HG02763 (cell line): ENCODE results near the gene KRTDAP.
"Not testable (repeated sequence)": the region's sequence is repeated elsewhere in the genome, so short reads cannot be mapped to it uniquely, and the experiment has no call there.

Experiments used
- ATAC-seq: cut with Tn5 transposase; IDR thresholded peaks from one replicate; pipeline ENCODE4 v1.9.1; 2021; ENCODE audit warnings: mild to moderate bottlenecking, moderate library complexity; ENCODE audit not compliant: unreplicated experiment

Gene KRTDAP

DNA sequence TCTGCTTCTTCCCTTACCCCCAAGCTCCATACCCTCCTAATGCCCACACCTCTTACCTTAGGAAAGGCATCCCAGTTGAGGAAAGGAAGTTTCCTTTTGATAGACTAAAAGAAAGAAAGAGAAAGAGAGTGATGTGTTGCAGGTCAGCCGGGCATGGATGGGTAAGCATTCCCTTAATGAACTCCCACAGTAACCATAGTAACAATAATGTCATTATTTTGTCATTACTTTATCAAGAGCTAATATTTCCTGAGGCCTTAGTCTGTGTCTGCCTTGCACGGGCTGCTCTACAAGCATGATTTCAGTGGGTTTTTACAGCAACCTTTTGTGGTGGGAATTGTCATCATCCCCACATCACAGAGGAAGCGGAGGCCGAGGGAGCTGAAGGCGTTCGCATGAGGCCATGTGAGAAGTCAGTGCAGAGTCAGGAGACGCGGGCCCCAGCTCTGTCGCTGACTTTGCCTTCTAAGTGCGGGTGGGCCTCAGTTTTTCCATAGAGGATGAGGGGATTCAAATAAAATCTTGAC lies 2.5 kb downstream of the KRTDAP start:
- no peak for ATAC-seq

GRCh38 chr19:35486268-35486708 lies 4.0 kb downstream of the KRTDAP start:
- ATAC-seq, result no peak

DNA sequence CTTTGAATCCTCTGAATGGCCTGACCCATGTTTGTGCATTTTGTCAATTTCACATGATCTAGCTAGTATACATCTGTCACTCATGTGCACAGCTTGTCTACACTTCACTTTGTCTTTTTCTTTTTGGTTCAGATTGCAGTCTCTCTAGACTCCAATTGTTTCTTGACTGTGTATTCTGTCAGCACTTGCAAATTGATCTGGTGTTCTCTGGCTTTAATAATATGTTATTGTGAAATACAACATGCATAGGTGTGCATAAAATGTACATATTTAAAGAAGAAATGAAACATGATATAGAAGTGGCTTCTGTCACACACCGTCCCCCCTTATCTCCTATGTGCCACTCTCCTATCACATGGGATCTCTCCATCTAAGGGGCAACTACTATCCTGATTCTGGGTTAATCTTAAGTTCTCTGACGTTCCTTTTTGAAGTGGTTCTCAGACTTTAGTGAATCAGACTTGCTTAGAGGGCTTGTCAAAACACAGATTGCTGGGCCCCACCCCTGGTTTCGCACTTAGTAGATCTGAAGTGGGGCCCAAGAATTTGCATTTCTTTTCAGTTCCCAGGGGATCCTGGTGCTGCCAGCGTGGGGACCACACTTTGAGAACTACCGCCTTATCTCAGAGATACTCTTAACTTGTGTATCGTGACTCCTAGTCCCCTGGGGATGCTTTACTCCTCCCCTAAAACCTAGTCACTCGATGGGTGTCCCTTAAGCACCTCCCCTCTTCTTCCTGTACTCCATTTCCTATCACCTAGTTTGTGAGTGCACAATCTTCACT lies 5.8 kb downstream of the KRTDAP start:
- ATAC-seq, result no peak

DNA sequence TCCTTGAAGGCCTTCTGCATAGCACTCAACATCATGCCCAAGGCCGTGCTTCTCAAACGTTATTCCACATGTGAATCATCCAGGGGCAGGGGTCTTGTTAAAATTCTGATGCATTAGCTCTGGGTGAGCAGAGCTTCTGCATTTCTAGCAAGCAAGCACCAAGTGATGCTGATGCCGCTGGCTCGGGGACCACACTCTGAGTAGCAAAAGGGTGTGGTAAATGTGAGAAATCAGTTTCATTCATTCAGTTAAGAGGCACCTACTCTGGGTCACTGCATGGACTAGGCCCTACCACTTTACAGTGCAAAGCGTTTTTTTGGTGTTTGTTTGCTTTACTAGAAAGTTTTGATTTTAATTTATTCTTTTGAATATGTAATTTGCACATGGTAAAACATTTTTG lies 7.2 kb downstream of the KRTDAP start:
- no peak for ATAC-seq

GRCh38 chr19:35478794-35479677 lies 11.2 kb downstream of the KRTDAP start:
- ATAC-seq, result no peak

- ATAC-seq, result no peak
Observed at GRCh38 chr19:35476149-35476548, 14.1 kb downstream of the KRTDAP start.

DNA sequence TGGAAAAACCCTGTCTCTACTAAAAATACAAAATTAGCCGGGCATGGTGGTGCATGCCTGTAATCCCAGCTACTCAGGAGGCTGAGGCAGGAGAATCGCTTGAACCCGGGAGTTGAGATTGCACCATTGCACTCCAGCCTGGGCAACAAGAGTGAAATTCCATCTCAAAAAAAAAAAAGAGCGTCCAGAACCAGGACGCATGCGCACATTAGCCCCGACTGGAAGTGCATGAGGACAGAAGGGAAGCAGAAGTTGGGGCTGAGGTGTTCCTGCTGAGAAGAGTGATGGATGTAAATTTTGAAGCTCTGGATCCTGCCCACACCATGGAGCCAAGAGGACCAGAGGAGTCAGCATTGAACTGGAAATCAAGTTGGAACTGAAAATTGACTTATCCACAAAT lies 15.7 kb downstream of the KRTDAP start:
- not testable (repeated sequence) for ATAC-seq

GRCh38 chr19:35474104-35474503 lies 16.2 kb downstream of the KRTDAP start:
- ATAC-seq, result no peak

GRCh38 chr19:35471946-35472345 lies 18.3 kb downstream of the KRTDAP start:
- ATAC-seq, result no peak

DNA sequence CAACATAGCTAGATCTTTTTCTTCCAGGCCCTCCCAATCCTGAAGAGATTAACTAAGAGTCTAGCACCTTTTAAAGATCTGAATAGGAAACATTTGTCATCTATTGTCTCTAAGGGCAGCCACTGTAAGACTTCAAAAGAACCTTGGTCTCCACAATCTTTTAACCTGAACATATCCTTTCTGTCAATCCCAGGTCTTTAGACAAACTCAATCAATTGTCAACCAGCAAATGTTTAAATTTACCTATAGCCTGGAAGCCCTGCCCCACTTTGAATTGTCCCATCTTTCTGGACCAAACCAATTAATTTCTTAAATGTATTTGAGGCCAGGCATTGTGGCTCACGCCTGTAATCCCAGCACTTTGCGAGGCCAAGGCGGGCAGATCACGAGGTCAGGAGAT lies 19.2 kb downstream of the KRTDAP start:
- ATAC-seq, result not testable (repeated sequence)

- ATAC-seq, result no peak
Observed at GRCh38 chr19:35470128-35470527, 20.1 kb downstream of the KRTDAP start.

GRCh38 chr19:35468637-35469036 lies 21.6 kb downstream of the KRTDAP start:
- no peak for ATAC-seq

GRCh38 chr19:35466259-35466658 lies 24.0 kb downstream of the KRTDAP start:
- ATAC-seq, result no peak

DNA sequence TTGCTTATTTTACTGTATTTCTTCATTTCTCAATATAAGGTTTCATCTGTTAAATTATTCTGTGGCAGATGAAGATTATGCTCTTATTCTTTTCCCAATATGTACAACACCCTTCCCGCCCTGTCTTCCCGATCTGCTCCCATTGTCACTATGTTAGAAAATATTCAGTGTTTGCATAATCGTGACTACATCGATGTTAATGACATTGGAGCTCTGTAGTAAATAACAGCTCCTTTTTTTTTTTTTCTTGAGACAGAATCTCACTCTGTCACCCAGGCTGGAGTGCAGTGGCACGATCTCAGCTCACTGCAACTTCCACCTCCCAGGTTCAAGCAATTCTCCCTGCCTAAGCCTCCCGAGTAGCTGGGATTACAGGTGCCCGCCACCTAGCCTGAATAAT lies 27.3 kb downstream of the KRTDAP start:
- ATAC-seq, result not testable (repeated sequence)

GRCh38 chr19:35462476-35462953 lies 27.7 kb downstream of the KRTDAP start:
- no peak for ATAC-seq

DNA sequence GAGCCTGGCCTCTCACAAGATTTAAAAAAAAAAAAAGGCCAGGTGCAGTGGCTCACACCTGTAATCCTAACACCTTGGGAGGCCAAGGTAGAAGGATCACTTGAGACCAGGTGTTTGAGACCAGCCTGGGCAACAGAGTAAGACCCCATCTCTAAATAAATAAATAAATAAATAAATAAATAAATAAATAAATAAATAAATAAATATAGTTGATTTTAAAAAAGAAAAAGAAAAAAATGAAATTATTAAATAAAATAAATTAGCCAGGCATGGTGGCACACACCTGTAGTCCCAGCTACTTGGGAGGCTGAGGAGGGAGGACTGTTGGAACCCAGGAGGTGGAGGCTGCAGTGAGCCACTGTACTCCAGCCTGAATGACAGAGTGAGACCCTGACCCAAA lies 28.5 kb downstream of the KRTDAP start:
- not testable (repeated sequence) for ATAC-seq

GRCh38 chr19:35461060-35461459 lies 29.2 kb downstream of the KRTDAP start:
- no peak for ATAC-seq

DNA sequence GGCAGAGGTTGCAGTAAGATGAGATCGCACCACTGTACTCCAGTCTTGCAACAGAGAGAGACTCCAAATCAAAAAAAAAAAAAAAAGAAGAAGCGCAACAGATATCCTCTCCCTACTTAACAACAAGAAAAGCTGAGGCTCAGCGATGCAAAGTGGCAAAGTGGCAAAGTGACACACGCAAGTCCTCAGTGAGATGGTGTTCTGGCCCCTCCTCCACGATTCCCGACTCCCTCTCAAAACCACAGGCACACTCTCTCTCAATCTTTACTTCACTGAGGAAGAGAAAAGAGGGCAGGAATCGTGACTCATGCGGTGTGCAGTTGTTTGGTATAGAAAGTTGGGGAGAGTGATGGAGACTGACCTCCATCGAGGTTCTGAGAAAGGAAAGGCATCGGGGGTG lies 29.7 kb downstream of the KRTDAP start:
- no peak for ATAC-seq

DNA sequence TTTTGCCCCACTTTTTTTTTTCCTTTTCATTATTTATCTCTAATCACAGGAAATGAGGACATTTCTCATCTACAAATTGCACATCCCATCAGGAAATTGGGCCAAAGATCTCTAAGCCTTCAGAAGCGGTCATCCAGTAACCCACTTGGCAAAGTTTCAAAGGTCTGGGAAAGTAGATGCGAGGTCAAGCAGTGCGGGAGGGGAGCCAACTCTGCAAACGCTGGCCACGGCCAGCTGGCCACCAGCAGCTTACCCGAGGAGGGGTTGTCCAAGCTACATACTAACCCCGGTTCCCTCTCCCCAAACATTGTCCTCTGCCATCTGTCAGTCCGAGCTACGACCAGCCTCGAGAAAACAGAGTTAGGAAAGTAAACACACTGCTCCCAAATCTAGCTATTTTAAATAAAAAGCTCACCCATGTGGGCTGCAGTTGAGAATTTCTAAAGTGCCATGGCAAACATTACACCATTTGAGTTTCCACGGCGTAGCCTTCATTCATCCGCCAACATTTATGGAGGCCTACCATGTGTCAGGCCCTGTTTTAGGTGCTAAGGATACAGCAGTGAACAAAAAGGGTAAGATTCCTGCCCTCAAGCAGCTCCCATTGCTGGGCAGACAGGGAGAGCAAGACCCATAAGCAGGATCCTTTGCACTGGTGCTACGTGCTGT lies 30.7 kb downstream of the KRTDAP start:
- no peak for ATAC-seq

DNA sequence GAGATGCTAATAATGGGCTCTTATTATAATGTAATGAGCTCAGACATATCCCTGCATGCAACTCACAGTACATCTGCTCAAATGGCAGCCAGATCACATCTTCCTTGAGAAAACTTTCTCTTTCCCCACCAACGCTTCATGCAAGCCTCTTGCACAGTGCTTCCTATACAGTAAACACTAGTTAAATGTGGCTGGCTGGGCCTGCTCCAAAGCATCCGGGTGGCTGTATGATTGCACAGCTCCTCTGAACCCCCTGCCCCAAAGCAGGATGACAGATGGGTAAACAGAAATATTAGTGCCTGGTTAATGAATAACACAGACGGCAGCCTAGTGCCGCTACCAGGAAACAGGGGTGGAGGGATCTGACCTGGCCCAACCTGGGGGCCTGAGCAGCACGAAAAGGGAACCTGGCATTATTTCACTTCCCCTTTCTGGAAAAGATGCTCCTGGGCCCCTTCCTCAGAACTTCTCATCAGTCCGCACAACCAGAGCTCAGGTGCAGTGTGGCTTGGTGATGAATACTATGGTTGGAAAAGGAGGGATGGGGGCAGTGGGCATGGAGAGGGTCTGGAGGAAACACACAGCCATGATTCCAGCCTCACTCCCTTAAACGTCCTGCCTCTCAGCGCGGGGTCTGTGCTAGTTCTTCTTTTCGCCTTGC lies 31.4 kb downstream of the KRTDAP start:
- ATAC-seq, result no peak
